Activated CD4-positive, alpha-beta T cell treated with anti-CD3 and anti-CD28 coated beads, Interleukin-2, amount 50 U/mL, for 48 hours (primary cell): Measurements from ENCODE around the gene FOXO6.

Experiments
- DNase-seq, 2 experiments: peaks; one replicate each; pipeline ENCODE4 v3.0.0-alpha.2; 2020

Gene FOXO6

GRCh38 chr1:41353744-41354143, 7.5 kb upstream of the FOXO6 start:
- no peak for DNase-seq

- DNase-seq = no peak
Measured at GRCh38 chr1:41354956-41355355, 6.3 kb upstream of the FOXO6 start.

GRCh38 chr1:41355356-41355755, 5.9 kb upstream of the FOXO6 start:
- DNase-seq = no peak

GRCh38 chr1:41355761-41356160, 5.5 kb upstream of the FOXO6 start:
- no peak for DNase-seq

- no peak for DNase-seq
Measured at GRCh38 chr1:41356752-41357151, 4.5 kb upstream of the FOXO6 start.

GRCh38 chr1:41357451-41358101, 3.7 kb upstream of the FOXO6 start:
- DNase-seq = no peak

- no peak for DNase-seq
Measured at GRCh38 chr1:41358131-41359021, 2.9 kb upstream of the FOXO6 start.

- no peak for DNase-seq
Measured at GRCh38 chr1:41359211-41360073, 1.8 kb upstream of the FOXO6 start.

GRCh38 chr1:41360074-41360785, 1.0 kb upstream of the FOXO6 start:
- no peak for DNase-seq

GRCh38 chr1:41361495-41362356, 492 bp downstream of the FOXO6 start:
- peak; percentile 31 to 37 for DNase-seq

GRCh38 chr1:41362357-41362721, 1.1 kb downstream of the FOXO6 start:
- DNase-seq = no peak

GRCh38 chr1:41362749-41363590, 1.7 kb downstream of the FOXO6 start:
- DNase-seq = no peak

GRCh38 chr1:41363591-41364320, 2.5 kb downstream of the FOXO6 start:
- no peak for DNase-seq

- no peak for DNase-seq
Measured at GRCh38 chr1:41364442-41365319, 3.4 kb downstream of the FOXO6 start.

- DNase-seq = no peak
Measured at GRCh38 chr1:41365320-41365633, 4.0 kb downstream of the FOXO6 start.

- no peak for DNase-seq
Measured at GRCh38 chr1:41365772-41366454, 4.7 kb downstream of the FOXO6 start.

GRCh38 chr1:41366455-41367287, 5.4 kb downstream of the FOXO6 start:
- peak; percentile 20 to 31 for DNase-seq

- no peak for DNase-seq
Measured at GRCh38 chr1:41367288-41367642, 6.0 kb downstream of the FOXO6 start.
